Prostate gland (tissue), 2 donors: ENCODE data around the gene MSS51. TPM values are rescaled to one million over a fixed set of nuclear protein-coding genes. Genes with fewer than 3 reads are reported as not detected.

Experiments used
- DNase-seq: peaks from one replicate; pipeline ENCODE4 v3.0.0-alpha.2; 2019; ENCODE audit warnings: low spot score
- H3K27ac ChIP-seq, 2 donors: fragments of 200-600 bp; sonication (generic); 2 replicates each; pipeline ENCODE4 v1.5.1; 2017 to 2019
- H3K27me3 ChIP-seq: fragments of 200-600 bp; sonication (generic); replicated peaks from 2 replicates; pipeline ENCODE4 v1.5.1; 2019; ENCODE audit not compliant: insufficient read depth
- H3K36me3 ChIP-seq, 2 donors: fragments of 200-600 bp; sonication (generic); 1 replicate in 1 of 2; 2 replicates in 1 of 2; pipeline versions ENCODE4 v1.5.1 to v1.8.1; 2017 to 2019
- H3K4me1 ChIP-seq: fragments of 200-600 bp; sonication (generic); replicated peaks from 2 replicates; pipeline ENCODE4 v1.5.1; 2019
- H3K4me3 ChIP-seq, 2 donors: fragments of 200-600 bp; sonication (generic); 2 replicates each; pipeline ENCODE4 v1.5.1; 2017 to 2019
- H3K9me3 ChIP-seq: fragments of 200-600 bp; sonication (generic); 2 replicates; pipeline ENCODE4 v1.5.1; 2017
- POLR2A ChIP-seq: fragments of 450-650 bp; IDR thresholded peaks from one replicate; pipeline ENCODE4 v1.6.1; 2016; ENCODE audit warnings: antibody characterized with exemption, mild to moderate bottlenecking
- POLR2AphosphoS5 ChIP-seq: sonication (generic); formaldehyde crosslinking; IDR thresholded peaks from one replicate; pipeline ENCODE4 v1.6.1; 2017; ENCODE audit warnings: antibody characterized with exemption
- WGBS: methylation state at CpG from one replicate; pipeline ENCODE4 v1.1.5; 2018; 5-methylcytosine and 5-hydroxymethylcytosine counted together
- intact Hi-C: fragments of 100-400 bp; cut with DNase I; formaldehyde crosslinking; loops from one replicate; pipeline ENCODE4 v1.14.2; 2022
- total RNA-seq, 2 donors: library from RNA; depleted of rRNA; stranded (reverse); fragments of >200 nt; gene quantifications; one replicate each; pipeline ENCODE4 v1.1.0, GENCODE V29; 2016
- TF ChIP-seq, protein P1 (sequence below), 4 experiments: fragments of 200-600 bp in 2 of 4; fragments of 450-650 bp in 2 of 4; sonication (generic) in 2 of 4; IDR thresholded peaks; 1 replicate in 3 of 4; 2 replicates in 1 of 4; pipeline ENCODE4 v1.5.1; 2016 to 2019; ENCODE audit warnings: antibody characterized with exemption in 4 of 4, mild to moderate bottlenecking in 2 of 4, moderate library complexity in 2 of 4

Gene MSS51
- total RNA-seq, 2 donors from 2014 or later, result 2.2 to 2.4 TPM

DNA sequence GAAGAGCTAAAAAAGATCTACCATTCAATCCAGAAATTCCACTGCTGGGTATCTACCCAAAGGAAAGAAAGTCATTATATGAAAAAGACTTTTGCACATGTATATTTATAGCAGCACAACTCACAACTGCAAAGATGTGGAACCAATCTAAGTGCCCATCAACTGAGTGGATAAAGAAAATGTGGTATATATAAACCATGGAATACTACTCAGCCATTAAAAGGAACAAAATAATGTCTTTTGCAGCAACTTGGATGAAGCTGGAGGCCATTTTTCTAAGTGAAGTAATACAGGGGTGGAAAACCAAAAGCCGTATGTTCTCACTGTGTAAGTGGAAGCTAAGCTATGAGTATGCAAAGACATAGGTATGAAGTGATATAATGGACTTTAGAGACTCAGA is 22.5 kb downstream of the MSS51 start:
- no peak overlapping the region for H3K4me3 ChIP-seq
- H3K36me3 ChIP-seq, result no peaks in the 10 kb centered on the region
- intact Hi-C loops, result loop anchor here (10.0 kb wide), 1 partner anchor 84 kb away; the partner anchor contains the start of gene PPP3CB
- TF ChIP-seq POLR2AphosphoS5 (no peak), POLR2A (no peak)
- TF ChIP-seq, protein P1, sequence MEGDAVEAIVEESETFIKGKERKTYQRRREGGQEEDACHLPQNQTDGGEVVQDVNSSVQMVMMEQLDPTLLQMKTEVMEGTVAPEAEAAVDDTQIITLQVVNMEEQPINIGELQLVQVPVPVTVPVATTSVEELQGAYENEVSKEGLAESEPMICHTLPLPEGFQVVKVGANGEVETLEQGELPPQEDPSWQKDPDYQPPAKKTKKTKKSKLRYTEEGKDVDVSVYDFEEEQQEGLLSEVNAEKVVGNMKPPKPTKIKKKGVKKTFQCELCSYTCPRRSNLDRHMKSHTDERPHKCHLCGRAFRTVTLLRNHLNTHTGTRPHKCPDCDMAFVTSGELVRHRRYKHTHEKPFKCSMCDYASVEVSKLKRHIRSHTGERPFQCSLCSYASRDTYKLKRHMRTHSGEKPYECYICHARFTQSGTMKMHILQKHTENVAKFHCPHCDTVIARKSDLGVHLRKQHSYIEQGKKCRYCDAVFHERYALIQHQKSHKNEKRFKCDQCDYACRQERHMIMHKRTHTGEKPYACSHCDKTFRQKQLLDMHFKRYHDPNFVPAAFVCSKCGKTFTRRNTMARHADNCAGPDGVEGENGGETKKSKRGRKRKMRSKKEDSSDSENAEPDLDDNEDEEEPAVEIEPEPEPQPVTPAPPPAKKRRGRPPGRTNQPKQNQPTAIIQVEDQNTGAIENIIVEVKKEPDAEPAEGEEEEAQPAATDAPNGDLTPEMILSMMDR (IDR thresholded peaks at IDR 0.05), result no peak
- 100% methylated on average over 1 of the region's 1 CpG for WGBS
- DNase-seq, result no peak
- no peaks in the 10 kb centered on the region for H3K9me3 ChIP-seq
- no peak overlapping the region for H3K27ac ChIP-seq
- H3K4me1 ChIP-seq, result no peaks in the 10 kb centered on the region
- H3K27me3 ChIP-seq, result no peaks in the 10 kb centered on the region

DNA sequence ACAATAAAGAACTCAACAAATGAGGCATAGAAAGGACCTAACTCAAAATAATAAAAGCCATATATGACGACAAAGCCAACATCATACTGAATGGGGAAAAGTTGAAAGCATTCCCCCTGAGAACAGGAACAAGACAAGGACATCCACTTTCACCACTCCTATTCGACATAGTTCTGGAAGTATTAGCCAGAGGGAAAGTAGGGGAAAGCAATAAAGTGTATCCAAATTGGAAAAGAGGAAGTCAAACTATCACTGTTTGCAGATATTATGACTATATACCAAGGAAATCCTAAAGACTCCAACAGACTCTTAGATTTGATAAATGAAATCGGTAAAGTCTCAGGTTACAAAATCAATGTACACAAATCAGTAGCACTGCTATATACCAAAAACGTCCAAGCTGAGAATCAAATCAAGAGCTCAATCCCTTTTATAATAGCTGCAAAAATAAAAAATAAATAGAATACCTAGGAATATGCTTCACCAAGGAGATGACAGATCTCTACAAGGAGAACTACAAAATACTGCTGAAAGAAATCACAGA is 24.3 kb downstream of the MSS51 start:
- intact Hi-C loops, result no loop called here
- no peaks in the 10 kb centered on the region for H3K9me3 ChIP-seq
- no peak overlapping the region for H3K4me3 ChIP-seq
- H3K36me3 ChIP-seq, result no peaks in the 10 kb centered on the region
- TF ChIP-seq, protein P1 (IDR thresholded peaks at IDR 0.05), result no peak
- TF ChIP-seq POLR2AphosphoS5, result no peak
- no peak for TF ChIP-seq POLR2A
- no peak overlapping the region for H3K27ac ChIP-seq
- no peaks in the 10 kb centered on the region for H3K4me1 ChIP-seq
- WGBS, result 71% methylated on average over 4 of the region's 4 CpGs
- DNase-seq, result no peak
- H3K27me3 ChIP-seq, result no peaks in the 10 kb centered on the region

GRCh38 chr10:73408061-73408460 is 25.3 kb downstream of the MSS51 start:
- Histone ChIP-seq H3K36me3 (no peaks in the 10 kb centered on the region), H3K27ac (no peak overlapping the region), H3K27me3 (no peaks in the 10 kb centered on the region), H3K4me3 (no peak overlapping the region), H3K9me3 (no peaks in the 10 kb centered on the region), H3K4me1 (no peaks in the 10 kb centered on the region)
- no peak for DNase-seq
- TF ChIP-seq POLR2A (no peak), POLR2AphosphoS5 (no peak)
- TF ChIP-seq, protein P1 (IDR thresholded peaks at IDR 0.05), result no peak
- intact Hi-C loops, result no loop called here
- 91% methylated on average over 5 of the region's 5 CpGs for WGBS

GRCh38 chr10:73407495-73407894 is 25.9 kb downstream of the MSS51 start:
- H3K4me1 ChIP-seq, result no peaks in the 10 kb centered on the region
- no peak for TF ChIP-seq POLR2AphosphoS5
- TF ChIP-seq, protein P1 (IDR thresholded peaks at IDR 0.05), result no peak
- TF ChIP-seq POLR2A, result no peak
- intact Hi-C loops, result no loop called here
- no peak overlapping the region for H3K27ac ChIP-seq
- no peaks in the 10 kb centered on the region for H3K27me3 ChIP-seq
- H3K9me3 ChIP-seq, result no peaks in the 10 kb centered on the region
- DNase-seq, result no peak
- 93% methylated on average over 1 of the region's 1 CpG for WGBS
- no peak overlapping the region for H3K4me3 ChIP-seq
- H3K36me3 ChIP-seq, result no peaks in the 10 kb centered on the region

- no peak for DNase-seq
- Histone ChIP-seq H3K4me1 (no peaks in the 10 kb centered on the region), H3K36me3 (no peaks in the 10 kb centered on the region), H3K27me3 (no peaks in the 10 kb centered on the region), H3K9me3 (no peaks in the 10 kb centered on the region), H3K4me3 (no peak overlapping the region), H3K27ac (no peak overlapping the region)
- TF ChIP-seq POLR2AphosphoS5, result no peak
- TF ChIP-seq, protein P1 (IDR thresholded peaks at IDR 0.05), result no peak
- no peak for TF ChIP-seq POLR2A
- intact Hi-C loops, result no loop called here
- 93% methylated on average over 5 of the region's 5 CpGs for WGBS
Measured at GRCh38 chr10:73406846-73407245, 26.5 kb downstream of the MSS51 start.
